H9 (cell line): ENCODE results near the gene TNKS1BP1. TPM values are rescaled to one million over a fixed set of nuclear protein-coding genes. Genes with fewer than 3 reads are reported as not detected.

ENCODE experiments used
- DNase-seq: peaks from one replicate; pipeline ENCODE4 v3.0.0-alpha.2; 2017
- H2AFZ ChIP-seq: one replicate; pipeline ENCODE4 v1.6.1; 2013; ENCODE audit warnings: mild to moderate bottlenecking, low read length, control low read depth, moderate library complexity
- H2AK5ac ChIP-seq: 2 replicates; pipeline ENCODE4 v1.6.1; 2013; ENCODE audit warnings: low read length, control low read depth, mixed read lengths; ENCODE audit not compliant: insufficient read length
- H2BK120ac ChIP-seq: one replicate; pipeline ENCODE4 v1.6.1; 2013; ENCODE audit warnings: low read depth, mild to moderate bottlenecking, low read length, control low read depth, inconsistent platforms; ENCODE audit not compliant: poor library complexity, severe bottlenecking
- H2BK12ac ChIP-seq: 2 replicates; pipeline ENCODE4 v1.6.1; 2013; ENCODE audit warnings: low read length, control low read depth, mixed read lengths, low read depth; ENCODE audit not compliant: insufficient read length
- H2BK15ac ChIP-seq: 2 replicates; pipeline ENCODE4 v1.6.1; 2013; ENCODE audit warnings: low read depth, low read length, control low read depth
- H2BK20ac ChIP-seq: one replicate; pipeline ENCODE4 v1.6.1; 2013; ENCODE audit warnings: low read depth, mild to moderate bottlenecking, low read length, control low read depth, inconsistent platforms; ENCODE audit not compliant: poor library complexity, severe bottlenecking
- H2BK5ac ChIP-seq: 2 replicates; pipeline ENCODE4 v1.6.1; 2013; ENCODE audit warnings: low read length, control low read depth, mixed read lengths; ENCODE audit not compliant: insufficient read length
- H3K14ac ChIP-seq: 2 replicates; pipeline ENCODE4 v1.6.1; 2013; ENCODE audit warnings: low read length, control low read depth; ENCODE audit not compliant: insufficient read depth
- H3K18ac ChIP-seq: 2 replicates; pipeline ENCODE4 v1.6.1; 2013; ENCODE audit warnings: low read depth, mild to moderate bottlenecking, mixed read lengths, low read length, control low read depth; ENCODE audit not compliant: insufficient read length
- H3K23ac ChIP-seq: 2 replicates; pipeline ENCODE4 v1.6.1; 2013; ENCODE audit warnings: low read length, control low read depth, mixed read lengths, low read depth; ENCODE audit not compliant: insufficient read length
- H3K23me2 ChIP-seq: 2 replicates; pipeline ENCODE4 v1.6.1; 2013; ENCODE audit warnings: low read depth, mild to moderate bottlenecking, mixed read lengths, low read length, control low read depth; ENCODE audit not compliant: insufficient read length, poor library complexity, severe bottlenecking
- H3K27ac ChIP-seq: 2 replicates; pipeline ENCODE4 v1.5.1; 2013; ENCODE audit warnings: low read length, control low read depth, mixed read lengths, low read depth; ENCODE audit not compliant: insufficient read length
- H3K27me3 ChIP-seq: 2 replicates; pipeline ENCODE4 v1.6.1; 2013; ENCODE audit warnings: low read length, control low read depth, inconsistent platforms; ENCODE audit not compliant: insufficient read depth
- H3K4ac ChIP-seq: 2 replicates; pipeline ENCODE4 v1.6.1; 2013; ENCODE audit warnings: low read depth, mild to moderate bottlenecking, control low read depth, inconsistent platforms, low read length, moderate library complexity
- H3K4me1 ChIP-seq: 2 replicates; pipeline ENCODE4 v1.6.1; 2013; ENCODE audit warnings: low read length, control low read depth, inconsistent platforms; ENCODE audit not compliant: insufficient read depth
- H3K4me2 ChIP-seq: 2 replicates; pipeline ENCODE4 v1.6.1; 2013; ENCODE audit warnings: low read length, control low read depth, mixed read lengths; ENCODE audit not compliant: insufficient read length, insufficient read depth
- H3K56ac ChIP-seq: 2 replicates; pipeline ENCODE4 v1.6.1; 2013; ENCODE audit warnings: low read depth, mild to moderate bottlenecking, mixed read lengths, low read length, control low read depth; ENCODE audit not compliant: insufficient read length
- H3K79me1 ChIP-seq: 2 replicates; pipeline ENCODE4 v1.6.1; 2013; ENCODE audit warnings: low read depth, mild to moderate bottlenecking, moderate library complexity, low read length, control low read depth, inconsistent platforms; ENCODE audit not compliant: insufficient read depth, poor library complexity, severe bottlenecking
- H3K79me2 ChIP-seq: 2 replicates; pipeline ENCODE4 v1.6.1; 2013; ENCODE audit warnings: low read length, control low read depth, inconsistent platforms; ENCODE audit not compliant: insufficient read depth
- H3K9ac ChIP-seq: 2 replicates; pipeline ENCODE4 v1.6.1; 2013; ENCODE audit warnings: low read length, control low read depth, mixed read lengths; ENCODE audit not compliant: insufficient read length; ENCODE audit errors: extremely low read depth
- H3K9me3 ChIP-seq: one replicate; pipeline ENCODE4 v1.6.1; 2013; ENCODE audit warnings: low read depth, low read length, inconsistent platforms; ENCODE audit not compliant: control insufficient read depth
- H3T11ph ChIP-seq: one replicate; pipeline ENCODE4 v1.6.1; 2013; ENCODE audit warnings: mild to moderate bottlenecking, low read length, control low read depth, inconsistent platforms
- H4K20me1 ChIP-seq: one replicate; pipeline ENCODE4 v1.6.1; 2013; ENCODE audit not compliant: control insufficient read depth, insufficient read length, insufficient read depth
- H4K5ac ChIP-seq: 2 replicates; pipeline ENCODE4 v1.6.1; 2013; ENCODE audit warnings: low read depth, mild to moderate bottlenecking, mixed read lengths, low read length, control low read depth; ENCODE audit not compliant: insufficient read length
- H4K8ac ChIP-seq: replicated peaks from 2 replicates; pipeline ENCODE4 v1.6.1; 2013; ENCODE audit warnings: low read length, control low read depth, mixed read lengths, low read depth; ENCODE audit not compliant: insufficient read length
- H4K91ac ChIP-seq: 2 replicates; pipeline ENCODE4 v1.6.1; 2013; ENCODE audit warnings: low read depth, mild to moderate bottlenecking, moderate library complexity, mixed read lengths, low read length, control low read depth; ENCODE audit not compliant: insufficient read length
- H3K27ac Mint-ChIP-seq, 3 experiments: 2 replicates in 2 of 3; 3 replicates in 1 of 3; pipeline ENCODE4 v1.8.0; 2020 to 2021; ENCODE audit warnings: mixed read lengths in 3 of 3, mild to moderate bottlenecking in 1 of 3, moderate library complexity in 1 of 3
- H3K27me3 Mint-ChIP-seq: 2 replicates; pipeline ENCODE4 v1.8.0; 2021; ENCODE audit warnings: low read depth, mild to moderate bottlenecking, moderate library complexity, mixed read lengths
- H3K36me3 Mint-ChIP-seq, 3 experiments: 2 replicates in 2 of 3; 3 replicates in 1 of 3; pipeline ENCODE4 v1.8.0; 2020 to 2021; ENCODE audit warnings: low read depth in 3 of 3, mixed read lengths in 3 of 3; ENCODE audit not compliant: insufficient read depth in 1 of 3
- H3K4me1 Mint-ChIP-seq, 2 experiments: 2 replicates each; pipeline ENCODE4 v1.8.0; 2020; ENCODE audit warnings: mixed read lengths in 2 of 2
- H3K4me3 Mint-ChIP-seq, 2 experiments: 2 replicates in 1 of 2; 3 replicates in 1 of 2; pipeline ENCODE4 v1.8.0; 2020 to 2021; ENCODE audit warnings: mild to moderate bottlenecking in 2 of 2, mixed read lengths in 2 of 2, moderate library complexity in 1 of 2
- H3K9me3 Mint-ChIP-seq, 2 experiments: 2 replicates in 1 of 2; 3 replicates in 1 of 2; pipeline ENCODE4 v1.8.0; 2020; ENCODE audit warnings: mild to moderate bottlenecking in 2 of 2, mixed read lengths in 2 of 2, moderate library complexity in 1 of 2
- WGBS: extraction: QIAGEN DNeasy Blood & Tissue Kit; methylation state at CpG from one replicate; pipeline ENCODE4 v1.1.7; 2013; ENCODE audit warnings: missing lambda C conversion rate, low lambda C conversion rate, mixed read lengths; ENCODE audit not compliant: insufficient read length; ENCODE audit errors: extremely low coverage; 5-methylcytosine and 5-hydroxymethylcytosine counted together
- total RNA-seq: library from RNA; stranded (reverse); gene quantifications from 2 replicates; pipeline ENCODE4 v1.2.1, GENCODE V29; 2021
- TF ChIP-seq, protein P1 (sequence below): fragments of 200-600 bp; sonication (generic); conservative IDR thresholded peaks from 3 replicates; pipeline ENCODE4 v1.8.0; 2021; ENCODE audit warnings: antibody characterized with exemption, mild to moderate bottlenecking

The TNKS1BP1 gene
- total RNA-seq, 1 experiment from 2014 or later: 130 TPM

DNA sequence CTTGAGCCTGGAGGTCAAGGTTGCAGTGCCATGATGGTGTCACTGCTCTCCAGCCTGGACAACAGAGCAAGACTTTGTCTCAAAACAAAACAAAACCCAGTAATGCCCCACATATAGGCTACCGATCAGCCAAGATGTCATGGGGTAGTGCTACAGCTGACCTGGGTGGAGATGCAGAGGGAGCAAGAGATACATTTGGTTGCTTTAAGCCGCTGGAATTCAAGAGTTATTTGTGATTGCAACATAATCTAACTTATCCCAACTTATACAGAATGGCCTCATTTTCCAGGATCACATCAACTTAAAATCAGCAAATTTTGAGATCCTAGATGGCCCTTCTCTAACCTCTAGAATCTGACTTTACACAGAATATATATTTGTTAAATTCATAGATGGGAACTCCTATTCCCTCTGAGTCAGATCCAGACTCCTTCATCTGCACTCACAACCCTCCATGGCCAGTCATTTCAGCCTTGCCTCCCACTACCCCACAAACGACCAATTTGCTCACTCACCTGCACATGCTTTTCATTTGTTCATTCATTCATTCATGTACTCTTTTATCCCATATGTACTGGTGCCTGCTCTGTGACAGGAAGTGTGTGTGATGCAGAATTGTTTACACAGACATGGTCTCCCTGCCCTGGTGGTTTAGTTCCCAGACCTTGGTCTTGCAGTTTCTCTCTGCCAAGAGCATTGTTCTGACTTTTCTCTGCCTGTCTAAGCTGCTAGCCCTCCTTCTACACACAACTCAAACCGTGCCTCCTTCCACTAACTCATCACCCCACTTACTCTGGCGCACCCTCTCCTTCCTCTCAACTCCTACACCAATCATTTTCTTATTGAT lies 63.6 kb downstream of the TNKS1BP1 start:
- Histone ChIP-seq H4K91ac (no peak overlapping the region), H3K4me2 (no peak overlapping the region), H3K56ac (no peak overlapping the region), H3K79me1 (no peaks in the 10 kb centered on the region), H3K14ac (no peak overlapping the region), H3K9ac (no peak overlapping the region), H3K9me3 (no peaks in the 10 kb centered on the region), H2BK120ac (no peak overlapping the region), H2BK20ac (no peak overlapping the region), H2AFZ (no peak overlapping the region), H2BK12ac (no peak overlapping the region), H3K27ac (no peak overlapping the region), H3K4ac (no peak overlapping the region), H4K8ac (no peak overlapping the region), H2BK5ac (no peak overlapping the region), H3K23ac (no peak overlapping the region), H3K27me3 (no peaks in the 10 kb centered on the region), H3K79me2 (no peaks in the 10 kb centered on the region), H4K5ac (no peak overlapping the region), H3T11ph (no peak overlapping the region), H4K20me1 (no peaks in the 10 kb centered on the region), H3K4me1 (peaks cover 4% of the 10 kb centered on the region), H2BK15ac (no peak overlapping the region), H3K18ac (no peak overlapping the region), H2AK5ac (no peak overlapping the region), H3K23me2 (no peaks in the 10 kb centered on the region)
- WGBS: 100% methylated on average over 1 of the region's 5 CpGs
- peak overlapping the region in 1 of 2 experiments; percentile 25; a peak in 1 of 5 replicates for H3K4me3 Mint-ChIP-seq
- H3K27ac Mint-ChIP-seq: peak overlapping the region in 1 of 3 experiments; percentile 25; a peak in 1 of 7 replicates
- peaks cover 27 to 31% of the 10 kb centered on the region in 2 experiments for H3K4me1 Mint-ChIP-seq
- H3K36me3 Mint-ChIP-seq: peaks cover 7 to 28% (median 18%) of the 10 kb centered on the region in 3 experiments
- TF ChIP-seq, protein P1, sequence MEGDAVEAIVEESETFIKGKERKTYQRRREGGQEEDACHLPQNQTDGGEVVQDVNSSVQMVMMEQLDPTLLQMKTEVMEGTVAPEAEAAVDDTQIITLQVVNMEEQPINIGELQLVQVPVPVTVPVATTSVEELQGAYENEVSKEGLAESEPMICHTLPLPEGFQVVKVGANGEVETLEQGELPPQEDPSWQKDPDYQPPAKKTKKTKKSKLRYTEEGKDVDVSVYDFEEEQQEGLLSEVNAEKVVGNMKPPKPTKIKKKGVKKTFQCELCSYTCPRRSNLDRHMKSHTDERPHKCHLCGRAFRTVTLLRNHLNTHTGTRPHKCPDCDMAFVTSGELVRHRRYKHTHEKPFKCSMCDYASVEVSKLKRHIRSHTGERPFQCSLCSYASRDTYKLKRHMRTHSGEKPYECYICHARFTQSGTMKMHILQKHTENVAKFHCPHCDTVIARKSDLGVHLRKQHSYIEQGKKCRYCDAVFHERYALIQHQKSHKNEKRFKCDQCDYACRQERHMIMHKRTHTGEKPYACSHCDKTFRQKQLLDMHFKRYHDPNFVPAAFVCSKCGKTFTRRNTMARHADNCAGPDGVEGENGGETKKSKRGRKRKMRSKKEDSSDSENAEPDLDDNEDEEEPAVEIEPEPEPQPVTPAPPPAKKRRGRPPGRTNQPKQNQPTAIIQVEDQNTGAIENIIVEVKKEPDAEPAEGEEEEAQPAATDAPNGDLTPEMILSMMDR: no peak
- no peak for DNase-seq
- H3K9me3 Mint-ChIP-seq: peaks cover 18 to 34% of the 10 kb centered on the region in 2 experiments
- H3K27me3 Mint-ChIP-seq: no peaks in the 10 kb centered on the region; the same call in 1 of the 2 replicates
